ENCODE data around the gene DDX54. TPM values are rescaled to one million over a fixed set of nuclear protein-coding genes. Genes with fewer than 3 reads are reported as not detected.

The DDX54 gene
- total and polyA plus RNA-seq, 2 of the 8 experiments (the other 6 are each of a cell fraction or from before 2014, with no cell fraction given), result 64.9 to 113 TPM

GRCh38 chr12:113202300-113203075, 17.2 kb upstream of the DDX54 start:
- Histone ChIP-seq H3K18ac (ENCODE audit: extremely low read depth, low read length) (no peak overlapping the region), H3K4ac (replicated peaks; ENCODE audit: insufficient read length, low read depth, low read length) (no peak overlapping the region), H3K23ac (ENCODE audit: insufficient read length) (no peak overlapping the region), H2AFZ (ENCODE audit: low read length) (no peak overlapping the region), H3K56ac (replicated peaks; ENCODE audit: insufficient read length, low read depth, low read length) (no peak overlapping the region), H2BK20ac (ENCODE audit: low read length) (no peak overlapping the region), H2AK5ac (ENCODE audit: low read depth, low read length) (no peak overlapping the region), H3K36me3 (ENCODE audit: control insufficient read depth in 2 of 4, insufficient read depth in 4 of 4, low read length in 3 of 4) (no peaks in the 10 kb centered on the region), H3K27me3 (replicated peaks in 1 of 4; ENCODE audit: control insufficient read depth in 3 of 4, extremely low read depth in 1 of 4, insufficient read depth in 3 of 4, low read length in 3 of 4) (no peaks in the 10 kb centered on the region), H3K27ac (ENCODE audit: low read depth, low read length) (no peak overlapping the region), H2BK120ac (replicated peaks; ENCODE audit: low read depth, low read length) (no peak overlapping the region), H3K4me2 (ENCODE audit: insufficient read depth in 1 of 2, low read depth in 2 of 2, low read length in 2 of 2) (no peak overlapping the region), H3K79me1 (ENCODE audit: low read depth, low read length) (no peaks in the 10 kb centered on the region), H4K20me1 (replicated peaks in 1 of 2; ENCODE audit: control insufficient read depth in 1 of 2, insufficient read depth in 2 of 2, low read length in 2 of 2) (no peaks in the 10 kb centered on the region), H2BK15ac (ENCODE audit: low read length) (no peak overlapping the region), H3K14ac (ENCODE audit: insufficient read length) (no peak overlapping the region), H2BK12ac (ENCODE audit: low read depth, low read length) (no peak overlapping the region), H4K5ac (ENCODE audit: insufficient read length, low read depth, low read length) (no peak overlapping the region), H3K9me3 (ENCODE audit: insufficient read depth in 2 of 2, low read depth in 1 of 2, low read length in 1 of 2) (no peaks in the 10 kb centered on the region; a peak in 1 of 4 replicates), H3K79me2 (ENCODE audit: control insufficient read depth in 1 of 2, insufficient read depth in 2 of 2, low read length in 2 of 2) (no peaks in the 10 kb centered on the region), H3K9ac (replicated peaks in 1 of 4; ENCODE audit: extremely low read depth in 1 of 4, low read depth in 3 of 4, low read length in 3 of 4) (no peak overlapping the region), H3K23me2 (ENCODE audit: low read depth, low read length) (no peaks in the 10 kb centered on the region), H4K91ac (replicated peaks; ENCODE audit: insufficient read length, low read length) (no peak overlapping the region), H2BK5ac (ENCODE audit: low read depth, low read length) (no peak overlapping the region), H3K4me3 (ENCODE audit: extremely low read depth in 1 of 4, insufficient read depth in 2 of 4, low read depth in 3 of 4, low read length in 4 of 4) (no peak overlapping the region), H4K8ac (ENCODE audit: extremely low read depth, insufficient read depth, low read length) (no peak overlapping the region), H3K4me1 (replicated peaks in 1 of 4; ENCODE audit: control insufficient read depth in 3 of 4, insufficient read depth in 4 of 4, low read length in 3 of 4) (no peaks in the 10 kb centered on the region; a peak in 1 of 7 replicates)
- 100% methylated on average over 4 of the region's 4 CpGs; no CpG with 5 or more reads in 1 of the 2 experiments for WGBS, 2 experiments (ENCODE audit: extremely low coverage in 1 of 2, insufficient coverage in 1 of 2, insufficient read length in 1 of 2, insufficient replicate concordance in 2 of 2, low coverage in 1 of 2, low lambda C conversion rate in 2 of 2, missing lambda C conversion rate in 1 of 2)
- ChIA-PET CTCF (ENCODE audit: partially characterized antibody) (interaction anchor here (0.5 to 1.8 kb wide), 5 partner anchors 23 to 1760 kb away, joined by 3 to 5 read pairs (median 3); no protein-coding TSS in a partner anchor), POLR2A (ENCODE audit: partially characterized antibody) (interaction anchor here (1.0 to 6.8 kb wide), 7 partner anchors 10 to 44 kb away, joined by 3 to 31 read pairs (median 4); partner anchors contain the start of genes DDX54, RITA1 and TPCN1)
- DNase-seq (ENCODE audit: low read depth in 1 of 2, low spot score in 2 of 2) (no peak), FAIRE-seq (no peak)
- TF ChIP-seq SP2 (IDR thresholded peaks at IDR 0.05; ENCODE audit: low read length), result no peak
